HG02943 (cell line): ENCODE measurements around the gene PHACTR4.
"Not testable (repeated sequence)": the region's sequence is repeated elsewhere in the genome, so short reads cannot be mapped to it uniquely, and the experiment has no call there.

Experiments used
- ATAC-seq: cut with Tn5 transposase; IDR thresholded peaks from one replicate; pipeline ENCODE4 v1.9.1; 2021; ENCODE audit warnings: mild to moderate bottlenecking, low read depth, moderate library complexity; ENCODE audit not compliant: unreplicated experiment

The PHACTR4 gene

GRCh38 chr1:28370239-28371009 is 884 bp downstream of the PHACTR4 start:
- no peak for ATAC-seq

- no peak for ATAC-seq
Measured at GRCh38 chr1:28371010-28371377, 1.5 kb downstream of the PHACTR4 start.

- not testable (repeated sequence) for ATAC-seq
Measured at GRCh38 chr1:28373450-28373849, 3.9 kb downstream of the PHACTR4 start.

GRCh38 chr1:28374297-28374696 is 4.8 kb downstream of the PHACTR4 start:
- no peak for ATAC-seq

- ATAC-seq: not testable (repeated sequence)
Measured at GRCh38 chr1:28375598-28375997, 6.1 kb downstream of the PHACTR4 start.

- ATAC-seq: not testable (repeated sequence)
Measured at GRCh38 chr1:28376195-28376594, 6.7 kb downstream of the PHACTR4 start.

- ATAC-seq: no peak
Measured at GRCh38 chr1:28378906-28379305, 9.4 kb downstream of the PHACTR4 start.

- ATAC-seq: no peak
Measured at GRCh38 chr1:28380394-28380793, 10.9 kb downstream of the PHACTR4 start.

GRCh38 chr1:28383785-28384184 is 14.2 kb downstream of the PHACTR4 start:
- ATAC-seq: not testable (repeated sequence)

GRCh38 chr1:28392027-28392652 is 22.6 kb downstream of the PHACTR4 start:
- ATAC-seq: no peak

- no peak for ATAC-seq
Measured at GRCh38 chr1:28394136-28394535, 24.6 kb downstream of the PHACTR4 start.

- no peak for ATAC-seq
Measured at GRCh38 chr1:28395181-28395580, 25.6 kb downstream of the PHACTR4 start.

GRCh38 chr1:28401760-28402159 is 32.2 kb downstream of the PHACTR4 start:
- ATAC-seq: no peak

GRCh38 chr1:28409090-28409489 is 39.5 kb downstream of the PHACTR4 start:
- ATAC-seq: no peak

- ATAC-seq: no peak
Measured at GRCh38 chr1:28411656-28412055, 42.1 kb downstream of the PHACTR4 start.

GRCh38 chr1:28412731-28413130 is 43.2 kb downstream of the PHACTR4 start:
- no peak for ATAC-seq

GRCh38 chr1:28416509-28417194 is 47.1 kb downstream of the PHACTR4 start:
- no peak for ATAC-seq

GRCh38 chr1:28417441-28417922 is 47.9 kb downstream of the PHACTR4 start:
- ATAC-seq: no peak

- no peak for ATAC-seq
Measured at GRCh38 chr1:28417926-28418637, 48.5 kb downstream of the PHACTR4 start.

- ATAC-seq: no peak
Measured at GRCh38 chr1:28421744-28422143, 52.2 kb downstream of the PHACTR4 start.

- ATAC-seq: no peak
Measured at GRCh38 chr1:28426831-28427230, 57.3 kb downstream of the PHACTR4 start.
